Loucy (cell line): ENCODE data around the gene NEK6.

Experiments used
- H2AFZ ChIP-seq: fragments of 200-600 bp; sonication (generic); 2 replicates; pipeline ENCODE4 v1.6.0; 2016; ENCODE audit warnings: antibody characterized with exemption, mild to moderate bottlenecking, low read length, moderate library complexity
- H3F3A ChIP-seq: fragments of 200-600 bp; 2 replicates; pipeline ENCODE4 v1.6.0; 2016; ENCODE audit warnings: antibody characterized with exemption, low read depth, mild to moderate bottlenecking
- H3K27me3 ChIP-seq: fragments of 200-600 bp; sonication (generic); 2 replicates; pipeline ENCODE4 v1.6.1; 2014; ENCODE audit warnings: low read length, mild to moderate bottlenecking; ENCODE audit not compliant: insufficient read depth, poor library complexity, severe bottlenecking
- H3K36me3 ChIP-seq: fragments of 200-600 bp; sonication (generic); 2 replicates; pipeline ENCODE4 v1.6.1; 2016; ENCODE audit warnings: low read length; ENCODE audit not compliant: insufficient read depth
- H3K4me1 ChIP-seq: fragments of 200-600 bp; sonication (generic); 2 replicates; pipeline ENCODE4 v1.5.1; 2014; ENCODE audit warnings: low read length, mild to moderate bottlenecking; ENCODE audit not compliant: insufficient read depth, poor library complexity, severe bottlenecking
- H3K4me2 ChIP-seq: fragments of 200-600 bp; sonication (generic); 2 replicates; pipeline ENCODE4 v1.6.0; 2014; ENCODE audit warnings: antibody characterized with exemption, low read length, low read depth, mild to moderate bottlenecking; ENCODE audit not compliant: poor library complexity, severe bottlenecking
- H3K4me3 ChIP-seq: fragments of 200-600 bp; sonication (generic); 2 replicates; pipeline ENCODE4 v1.5.1; 2014; ENCODE audit warnings: low read length, mild to moderate bottlenecking, mixed read lengths; ENCODE audit not compliant: poor library complexity, severe bottlenecking
- H3K79me2 ChIP-seq: fragments of 200-600 bp; sonication (generic); 2 replicates; pipeline ENCODE4 v1.6.1; 2014; ENCODE audit warnings: low read length; ENCODE audit not compliant: insufficient read depth
- H3K9ac ChIP-seq: fragments of 200-600 bp; sonication (generic); 2 replicates; pipeline ENCODE4 v1.6.0; 2014; ENCODE audit warnings: mild to moderate bottlenecking, low read depth, low read length, moderate library complexity; ENCODE audit not compliant: poor library complexity, severe bottlenecking
- H3K9me2 ChIP-seq: fragments of 200-600 bp; sonication (generic); replicated peaks from 2 replicates; pipeline ENCODE4 v1.6.1; 2016; ENCODE audit warnings: low read depth, low read length, mixed read lengths
- H3K9me3 ChIP-seq: fragments of 200-600 bp; sonication (generic); 2 replicates; pipeline ENCODE4 v1.6.1; 2014; ENCODE audit warnings: mild to moderate bottlenecking, antibody characterized with exemption, low read length, low read depth; ENCODE audit not compliant: insufficient read depth
- H4K20me1 ChIP-seq: fragments of 200-600 bp; sonication (generic); 2 replicates; pipeline ENCODE4 v1.6.0; 2014; ENCODE audit warnings: antibody characterized with exemption, low read length, mild to moderate bottlenecking; ENCODE audit not compliant: insufficient read depth, poor library complexity, severe bottlenecking
- EZH2phosphoT487 ChIP-seq: fragments of 200-600 bp; IDR thresholded peaks from 2 replicates; pipeline ENCODE4 v1.6.1; 2018; ENCODE audit warnings: antibody characterized with exemption, mild to moderate bottlenecking, moderate library complexity, borderline replicate concordance
- TF ChIP-seq, protein P1 (sequence below): fragments of 200-600 bp; sonication (generic); conservative IDR thresholded peaks from 2 replicates; pipeline ENCODE4 v1.5.1; 2014; ENCODE audit warnings: mild to moderate bottlenecking, antibody characterized with exemption, low read length

Gene NEK6

GRCh38 chr9:124304285-124304684, 46.5 kb downstream of the NEK6 start:
- Histone ChIP-seq H3K36me3 (no peaks in the 10 kb centered on the region), H3K4me2 (no peak overlapping the region), H3K4me1 (peaks cover 10% of the 10 kb centered on the region), H4K20me1 (no peaks in the 10 kb centered on the region), H3K4me3 (no peak overlapping the region), H3K9ac (no peak overlapping the region), H3K79me2 (no peaks in the 10 kb centered on the region), H2AFZ (no peak overlapping the region), H3K27me3 (no peaks in the 10 kb centered on the region), H3F3A (no peaks in the 10 kb centered on the region), H3K9me3 (no peaks in the 10 kb centered on the region), H3K9me2 (no peaks in the 10 kb centered on the region)
- TF ChIP-seq, protein P1, sequence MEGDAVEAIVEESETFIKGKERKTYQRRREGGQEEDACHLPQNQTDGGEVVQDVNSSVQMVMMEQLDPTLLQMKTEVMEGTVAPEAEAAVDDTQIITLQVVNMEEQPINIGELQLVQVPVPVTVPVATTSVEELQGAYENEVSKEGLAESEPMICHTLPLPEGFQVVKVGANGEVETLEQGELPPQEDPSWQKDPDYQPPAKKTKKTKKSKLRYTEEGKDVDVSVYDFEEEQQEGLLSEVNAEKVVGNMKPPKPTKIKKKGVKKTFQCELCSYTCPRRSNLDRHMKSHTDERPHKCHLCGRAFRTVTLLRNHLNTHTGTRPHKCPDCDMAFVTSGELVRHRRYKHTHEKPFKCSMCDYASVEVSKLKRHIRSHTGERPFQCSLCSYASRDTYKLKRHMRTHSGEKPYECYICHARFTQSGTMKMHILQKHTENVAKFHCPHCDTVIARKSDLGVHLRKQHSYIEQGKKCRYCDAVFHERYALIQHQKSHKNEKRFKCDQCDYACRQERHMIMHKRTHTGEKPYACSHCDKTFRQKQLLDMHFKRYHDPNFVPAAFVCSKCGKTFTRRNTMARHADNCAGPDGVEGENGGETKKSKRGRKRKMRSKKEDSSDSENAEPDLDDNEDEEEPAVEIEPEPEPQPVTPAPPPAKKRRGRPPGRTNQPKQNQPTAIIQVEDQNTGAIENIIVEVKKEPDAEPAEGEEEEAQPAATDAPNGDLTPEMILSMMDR = no peak
- TF ChIP-seq EZH2phosphoT487 = no peak

DNA sequence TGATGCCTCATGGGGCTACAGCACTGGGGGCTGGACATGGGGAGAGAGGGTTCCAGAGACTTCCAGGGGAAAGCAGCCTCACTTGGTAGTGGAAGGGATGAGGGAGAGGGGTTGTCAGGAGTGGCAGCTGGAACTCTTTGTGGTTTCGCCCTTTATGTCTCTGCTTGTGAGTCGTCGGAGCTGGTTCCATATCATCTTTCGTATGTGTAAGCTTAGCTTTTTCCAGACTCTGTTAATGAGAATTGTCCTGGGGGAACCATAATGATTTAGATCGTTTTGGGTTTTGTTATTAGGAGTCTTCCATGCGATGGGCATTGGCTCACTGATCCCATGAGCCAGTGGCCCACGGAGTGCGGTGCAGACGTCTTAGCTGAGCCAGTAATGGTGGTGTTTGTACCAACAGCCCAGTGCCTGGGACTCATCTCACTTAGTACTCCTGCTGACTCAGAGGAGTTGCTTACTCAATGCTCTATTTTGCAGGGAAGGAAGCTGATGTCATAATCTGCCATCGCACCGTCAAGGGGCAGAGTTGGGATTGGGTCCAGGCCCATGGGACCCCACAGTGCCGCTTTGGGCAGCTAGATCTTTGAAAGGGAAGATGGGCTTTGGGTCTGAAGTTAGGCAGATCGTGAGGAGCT, 48.5 kb downstream of the NEK6 start:
- Histone ChIP-seq H3K9me3 (no peaks in the 10 kb centered on the region), H3K36me3 (no peaks in the 10 kb centered on the region), H3F3A (no peaks in the 10 kb centered on the region), H2AFZ (no peak overlapping the region), H3K79me2 (no peaks in the 10 kb centered on the region), H3K9me2 (no peaks in the 10 kb centered on the region), H3K4me1 (no peaks in the 10 kb centered on the region), H4K20me1 (no peaks in the 10 kb centered on the region), H3K27me3 (no peaks in the 10 kb centered on the region), H3K4me3 (no peak overlapping the region), H3K9ac (no peak overlapping the region), H3K4me2 (no peak overlapping the region)
- TF ChIP-seq, protein P1 = no peak
- no peak for TF ChIP-seq EZH2phosphoT487

DNA sequence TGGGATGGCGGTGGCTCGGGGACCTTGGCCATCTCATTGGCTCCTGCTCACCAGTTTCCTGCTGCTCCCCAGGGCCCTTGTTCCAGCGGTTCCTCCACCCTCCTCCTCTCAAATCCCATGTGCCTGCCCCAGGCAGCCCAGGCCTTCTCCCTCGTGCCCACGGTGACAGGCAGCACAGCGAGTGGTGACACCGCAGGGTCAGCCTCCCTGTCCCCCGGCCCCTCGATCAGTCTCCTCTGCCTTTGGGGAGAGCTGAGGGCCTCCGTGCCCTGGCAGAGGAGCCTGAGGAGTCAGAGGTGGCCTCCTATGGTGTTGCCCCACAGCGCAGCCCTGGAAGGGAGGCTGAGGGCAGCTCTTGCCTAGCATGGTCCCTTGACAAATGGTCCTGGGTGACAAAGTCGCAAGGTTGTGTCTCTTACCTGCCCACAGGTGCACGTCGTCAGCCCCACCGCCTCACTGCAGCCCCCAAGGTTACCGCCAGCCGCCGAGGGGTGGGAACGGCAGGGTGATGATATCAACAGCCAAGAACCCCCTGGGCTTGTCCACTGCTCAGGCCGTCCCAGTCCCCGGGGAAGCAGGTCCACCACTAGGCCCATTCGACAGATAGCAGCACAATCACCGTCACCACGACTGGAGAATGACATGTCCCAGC, 49.8 kb downstream of the NEK6 start:
- TF ChIP-seq, protein P1 = no peak
- no peak for TF ChIP-seq EZH2phosphoT487
- no peaks in the 10 kb centered on the region for H3K9me2 ChIP-seq
- no peak overlapping the region for H2AFZ ChIP-seq
- no peak overlapping the region for H3K9ac ChIP-seq
- H3K4me2 ChIP-seq = no peak overlapping the region
- no peaks in the 10 kb centered on the region for H4K20me1 ChIP-seq
- H3K79me2 ChIP-seq = no peaks in the 10 kb centered on the region
- H3F3A ChIP-seq = no peaks in the 10 kb centered on the region
- H3K9me3 ChIP-seq = no peaks in the 10 kb centered on the region
- H3K36me3 ChIP-seq = no peaks in the 10 kb centered on the region
- no peaks in the 10 kb centered on the region for H3K4me1 ChIP-seq
- no peaks in the 10 kb centered on the region for H3K27me3 ChIP-seq
- H3K4me3 ChIP-seq = no peak overlapping the region
